ENCODE data around the gene ATP10B. TPM values are rescaled to one million over a fixed set of nuclear protein-coding genes. Genes with fewer than 3 reads are reported as not detected.

ATP10B gene
- total RNA-seq = not detected in 2 replicates

GRCh38 chr5:160852049-160852448, at the start of gene ATP10B:
Gene ATP10B, minus strand, starts transcription at chr5:160852211. Its CDS starts 164,137 bp downstream, at chr5:160688074.

Data from regular cardiac myocyte (primary cell).